Activated B cell treated with CpG ODN at 0.5 μM for 24 hours (primary cell): ENCODE measurements around the gene EPDR1. TPM values are rescaled to one million over a fixed set of nuclear protein-coding genes. Genes with fewer than 3 reads are reported as not detected.

Source experiments
- ATAC-seq: fragments of 200-7000 bp; cut with Tn5 transposase; one replicate; pipeline ENCODE4 v1.10.0; 2021; ENCODE audit warnings: low read depth, mild to moderate bottlenecking, moderate library complexity
- CTCF ChIA-PET: fragments of 350-600 bp; sonication (Branson Sonifier 250); formaldehyde crosslinking; loops from one replicate; lab custom pipeline; 2021; ENCODE audit warnings: antibody characterized with exemption; lab: Charles Lee
- POLR2A ChIA-PET: fragments of 350-600 bp; sonication (Branson Sonifier 250); formaldehyde crosslinking; loops from one replicate; lab custom pipeline; 2021; ENCODE audit warnings: antibody characterized with exemption; lab: Charles Lee
- DNase-seq: peaks from one replicate; pipeline ENCODE4 v3.0.0; 2022
- H3K27ac Mint-ChIP-seq: one replicate; pipeline ENCODE4 v1.8.0; 2020; ENCODE audit warnings: mixed read lengths
- H3K27me3 Mint-ChIP-seq: one replicate; pipeline ENCODE4 v1.8.0; 2021; ENCODE audit warnings: mixed read lengths
- H3K36me3 Mint-ChIP-seq: one replicate; pipeline ENCODE4 v1.8.0; 2021; ENCODE audit warnings: low read depth, mixed read lengths
- H3K4me1 Mint-ChIP-seq: one replicate; pipeline ENCODE4 v1.8.0; 2021; ENCODE audit warnings: mixed read lengths
- H3K4me3 Mint-ChIP-seq: one replicate; pipeline ENCODE4 v1.8.0; 2020; ENCODE audit warnings: mild to moderate bottlenecking, mixed read lengths
- H3K9me3 Mint-ChIP-seq: one replicate; pipeline ENCODE4 v1.8.0; 2020; ENCODE audit warnings: mixed read lengths
- intact Hi-C: fragments of 100-400 bp; cut with micrococcal nuclease; formaldehyde crosslinking; loops from one replicate; pipeline ENCODE4 v1.15.1; 2024
- total RNA-seq: library from RNA; stranded (reverse); gene quantifications from 2 replicates; pipeline ENCODE4 v1.2.3, GENCODE V29; 2022
- TF ChIP-seq, protein P1 (sequence below): fragments of 200-600 bp; IDR thresholded peaks from one replicate; pipeline ENCODE4 v1.8.0; 2022; ENCODE audit warnings: antibody characterized with exemption, mild to moderate bottlenecking

EPDR1 gene
- total RNA-seq, 1 donor from 2014 or later: 0.69 TPM

- Mint-ChIP-seq H3K4me3 (no peak overlapping the region), H3K4me1 (no peaks in the 10 kb centered on the region), H3K27ac (no peak overlapping the region), H3K36me3 (no peaks in the 10 kb centered on the region), H3K9me3 (no peaks in the 10 kb centered on the region), H3K27me3 (no peaks in the 10 kb centered on the region)
- intact Hi-C loops: no loop called here
- CTCF ChIA-PET: no interaction called here
- DNase-seq (no peak), ATAC-seq (no peak)
- POLR2A ChIA-PET: no interaction called here
- TF ChIP-seq, protein P1, sequence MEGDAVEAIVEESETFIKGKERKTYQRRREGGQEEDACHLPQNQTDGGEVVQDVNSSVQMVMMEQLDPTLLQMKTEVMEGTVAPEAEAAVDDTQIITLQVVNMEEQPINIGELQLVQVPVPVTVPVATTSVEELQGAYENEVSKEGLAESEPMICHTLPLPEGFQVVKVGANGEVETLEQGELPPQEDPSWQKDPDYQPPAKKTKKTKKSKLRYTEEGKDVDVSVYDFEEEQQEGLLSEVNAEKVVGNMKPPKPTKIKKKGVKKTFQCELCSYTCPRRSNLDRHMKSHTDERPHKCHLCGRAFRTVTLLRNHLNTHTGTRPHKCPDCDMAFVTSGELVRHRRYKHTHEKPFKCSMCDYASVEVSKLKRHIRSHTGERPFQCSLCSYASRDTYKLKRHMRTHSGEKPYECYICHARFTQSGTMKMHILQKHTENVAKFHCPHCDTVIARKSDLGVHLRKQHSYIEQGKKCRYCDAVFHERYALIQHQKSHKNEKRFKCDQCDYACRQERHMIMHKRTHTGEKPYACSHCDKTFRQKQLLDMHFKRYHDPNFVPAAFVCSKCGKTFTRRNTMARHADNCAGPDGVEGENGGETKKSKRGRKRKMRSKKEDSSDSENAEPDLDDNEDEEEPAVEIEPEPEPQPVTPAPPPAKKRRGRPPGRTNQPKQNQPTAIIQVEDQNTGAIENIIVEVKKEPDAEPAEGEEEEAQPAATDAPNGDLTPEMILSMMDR: no peak
Measured at GRCh38 chr7:37961251-37961650, 40.8 kb downstream of the EPDR1 start.

GRCh38 chr7:37964196-37964595, 43.8 kb downstream of the EPDR1 start:
- intact Hi-C loops: no loop called here
- H3K36me3 Mint-ChIP-seq: no peaks in the 10 kb centered on the region
- H3K9me3 Mint-ChIP-seq: no peaks in the 10 kb centered on the region
- H3K4me1 Mint-ChIP-seq: no peaks in the 10 kb centered on the region
- DNase-seq (no peak), ATAC-seq (no peak)
- ChIA-PET POLR2A (no interaction called here), CTCF (no interaction called here)
- TF ChIP-seq, protein P1: no peak
- no peak overlapping the region for H3K4me3 Mint-ChIP-seq
- no peaks in the 10 kb centered on the region for H3K27me3 Mint-ChIP-seq
- H3K27ac Mint-ChIP-seq: no peak overlapping the region

DNA sequence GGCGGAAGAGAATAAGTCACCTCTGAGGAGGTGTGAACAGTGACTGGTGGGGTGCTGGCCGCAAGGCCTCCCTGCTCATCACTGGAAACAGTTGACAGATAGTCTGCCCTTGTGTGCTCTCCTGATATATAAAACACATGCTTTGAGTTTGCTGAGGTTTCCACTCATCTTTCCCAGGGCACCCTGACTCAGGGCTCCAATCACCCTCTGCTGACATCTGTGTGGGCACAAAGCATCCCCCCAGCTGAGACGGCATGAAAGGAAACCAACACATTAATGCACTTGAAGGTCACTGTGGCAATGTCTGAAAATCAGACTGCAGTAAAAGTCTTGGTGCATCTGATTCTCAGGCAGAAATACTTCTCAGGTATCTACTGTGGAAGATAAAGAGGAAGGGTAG, 49.8 kb downstream of the EPDR1 start:
- CTCF ChIA-PET: no interaction called here
- intact Hi-C loops: no loop called here
- Mint-ChIP-seq H3K36me3 (no peaks in the 10 kb centered on the region), H3K4me3 (no peak overlapping the region), H3K27ac (no peak overlapping the region), H3K27me3 (peaks cover 2% of the 10 kb centered on the region), H3K4me1 (no peaks in the 10 kb centered on the region), H3K9me3 (no peaks in the 10 kb centered on the region)
- POLR2A ChIA-PET: no interaction called here
- DNase-seq (no peak), ATAC-seq (no peak)
- TF ChIP-seq, protein P1: no peak

DNA sequence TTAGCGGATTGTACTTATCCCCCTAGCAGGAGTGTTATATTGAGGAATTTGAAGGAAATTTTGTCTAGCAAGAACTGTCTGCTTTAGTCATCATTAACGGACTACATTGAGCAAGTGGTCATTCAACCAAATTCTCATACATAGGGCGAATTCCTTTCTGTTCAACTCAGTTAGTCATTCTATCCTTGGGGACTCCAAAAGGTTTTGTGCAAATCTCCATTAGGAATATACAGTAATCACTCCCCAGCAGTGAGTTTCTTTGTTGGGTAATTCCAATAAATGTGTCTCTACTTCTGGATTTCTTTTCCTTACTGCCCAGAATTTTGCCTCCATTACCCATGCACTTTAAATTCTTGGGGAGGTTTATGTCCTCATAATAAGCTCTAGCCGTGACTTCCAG, 51.1 kb downstream of the EPDR1 start:
- Mint-ChIP-seq H3K4me1 (no peaks in the 10 kb centered on the region), H3K36me3 (no peaks in the 10 kb centered on the region), H3K27me3 (peaks cover 2% of the 10 kb centered on the region), H3K4me3 (no peak overlapping the region), H3K27ac (no peak overlapping the region), H3K9me3 (no peaks in the 10 kb centered on the region)
- DNase-seq (no peak), ATAC-seq (no peak)
- intact Hi-C loops: no loop called here
- ChIA-PET POLR2A (no interaction called here), CTCF (no interaction called here)
- TF ChIP-seq, protein P1: no peak

- Mint-ChIP-seq H3K27me3 (peaks cover 2% of the 10 kb centered on the region), H3K4me3 (no peak overlapping the region), H3K9me3 (no peaks in the 10 kb centered on the region), H3K4me1 (no peaks in the 10 kb centered on the region), H3K36me3 (no peaks in the 10 kb centered on the region), H3K27ac (no peak overlapping the region)
- intact Hi-C loops: no loop called here
- ChIA-PET CTCF (no interaction called here), POLR2A (no interaction called here)
- ATAC-seq (no peak), DNase-seq (no peak)
- TF ChIP-seq, protein P1: no peak
Measured at GRCh38 chr7:37973915-37974314, 53.5 kb downstream of the EPDR1 start.
